Measurements from ENCODE around the gene MRPS27.

DNA sequence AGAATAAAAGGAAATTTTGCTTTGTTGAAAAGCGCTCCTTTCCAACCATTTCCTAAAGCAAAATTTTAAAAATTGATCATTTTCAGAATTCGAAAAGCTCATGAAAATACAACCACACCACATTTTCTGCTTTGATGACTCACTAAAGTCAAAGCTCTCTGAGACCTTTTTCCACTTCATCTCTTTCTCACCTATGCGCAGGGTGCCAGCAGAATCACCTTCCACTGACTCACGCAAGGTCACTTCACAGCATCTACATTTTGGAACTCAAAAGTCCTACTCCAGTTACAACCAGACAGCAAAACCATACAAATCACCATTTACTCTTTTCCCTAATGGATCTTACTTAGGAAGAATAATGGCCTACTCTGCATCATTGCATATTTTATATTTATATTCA lies 106.6 kb downstream of the MRPS27 start:
- TF ChIP-seq POLR2A (IDR thresholded peaks at IDR 0.05) (no peak), POLR2AphosphoS5 (IDR thresholded peaks at IDR 0.05) (no peak)
- TF ChIP-seq, protein P1, sequence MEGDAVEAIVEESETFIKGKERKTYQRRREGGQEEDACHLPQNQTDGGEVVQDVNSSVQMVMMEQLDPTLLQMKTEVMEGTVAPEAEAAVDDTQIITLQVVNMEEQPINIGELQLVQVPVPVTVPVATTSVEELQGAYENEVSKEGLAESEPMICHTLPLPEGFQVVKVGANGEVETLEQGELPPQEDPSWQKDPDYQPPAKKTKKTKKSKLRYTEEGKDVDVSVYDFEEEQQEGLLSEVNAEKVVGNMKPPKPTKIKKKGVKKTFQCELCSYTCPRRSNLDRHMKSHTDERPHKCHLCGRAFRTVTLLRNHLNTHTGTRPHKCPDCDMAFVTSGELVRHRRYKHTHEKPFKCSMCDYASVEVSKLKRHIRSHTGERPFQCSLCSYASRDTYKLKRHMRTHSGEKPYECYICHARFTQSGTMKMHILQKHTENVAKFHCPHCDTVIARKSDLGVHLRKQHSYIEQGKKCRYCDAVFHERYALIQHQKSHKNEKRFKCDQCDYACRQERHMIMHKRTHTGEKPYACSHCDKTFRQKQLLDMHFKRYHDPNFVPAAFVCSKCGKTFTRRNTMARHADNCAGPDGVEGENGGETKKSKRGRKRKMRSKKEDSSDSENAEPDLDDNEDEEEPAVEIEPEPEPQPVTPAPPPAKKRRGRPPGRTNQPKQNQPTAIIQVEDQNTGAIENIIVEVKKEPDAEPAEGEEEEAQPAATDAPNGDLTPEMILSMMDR (IDR thresholded peaks at IDR 0.05): no peak

Measured in stomach (tissue), 4 donors.